GM12873 (cell line): ENCODE data around the gene ZBTB7B.
A peak's percentile ranks its signal among the peaks of the same experiment; 100 is the strongest.

Source experiments
- TF ChIP-seq, protein P1 (sequence below): IDR thresholded peaks from 2 replicates; pipeline ENCODE4 v1.5.1; 2012; ENCODE audit warnings: low read depth, mild to moderate bottlenecking, moderate library complexity, low read length, control low read depth; ENCODE audit not compliant: insufficient read depth; ENCODE audit errors: missing control alignments

Gene ZBTB7B

DNA sequence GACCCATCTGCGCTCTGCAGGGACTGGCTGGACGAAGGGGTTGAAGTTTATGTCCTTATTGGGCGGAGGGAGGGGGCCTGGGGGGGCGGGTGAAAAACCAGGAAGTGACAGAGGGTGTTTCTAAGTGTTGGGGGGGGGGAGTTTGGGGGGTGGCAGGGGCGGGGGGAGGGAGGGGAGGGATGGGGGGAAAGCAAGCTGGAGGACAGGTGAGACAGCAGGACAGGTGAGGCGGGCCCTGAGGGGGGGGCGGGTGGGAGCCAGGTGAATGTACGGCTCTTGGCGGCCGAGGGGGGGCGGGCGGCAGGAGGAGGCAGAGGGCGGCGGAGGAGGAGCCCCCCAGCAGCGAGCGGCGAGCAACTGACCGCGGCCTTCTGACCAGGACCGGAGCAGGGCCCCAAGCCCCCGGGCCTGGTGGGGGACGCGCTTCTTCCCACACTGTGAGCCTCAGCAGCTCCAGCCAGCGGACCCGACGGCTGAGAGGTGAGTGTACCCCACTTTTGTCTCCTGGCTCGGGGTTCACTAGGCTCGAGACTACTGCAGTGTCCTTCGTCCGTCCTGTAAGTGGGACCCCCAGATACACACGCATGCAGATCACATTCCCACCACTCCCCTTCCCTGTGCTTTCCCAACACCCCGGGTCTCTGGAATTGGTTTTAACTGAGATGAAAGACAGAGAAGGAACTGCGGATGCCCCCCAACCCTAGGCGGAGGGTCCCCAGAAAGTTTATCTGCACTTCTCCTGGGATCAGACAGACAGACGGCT, at the start of gene ZBTB7B:
Gene ZBTB7B, plus strand, starts transcription at position 339 of the 763 bp plus-strand sequence. CDS start 11,859 bp downstream, outside the sequence.
- TF ChIP-seq, protein P1, sequence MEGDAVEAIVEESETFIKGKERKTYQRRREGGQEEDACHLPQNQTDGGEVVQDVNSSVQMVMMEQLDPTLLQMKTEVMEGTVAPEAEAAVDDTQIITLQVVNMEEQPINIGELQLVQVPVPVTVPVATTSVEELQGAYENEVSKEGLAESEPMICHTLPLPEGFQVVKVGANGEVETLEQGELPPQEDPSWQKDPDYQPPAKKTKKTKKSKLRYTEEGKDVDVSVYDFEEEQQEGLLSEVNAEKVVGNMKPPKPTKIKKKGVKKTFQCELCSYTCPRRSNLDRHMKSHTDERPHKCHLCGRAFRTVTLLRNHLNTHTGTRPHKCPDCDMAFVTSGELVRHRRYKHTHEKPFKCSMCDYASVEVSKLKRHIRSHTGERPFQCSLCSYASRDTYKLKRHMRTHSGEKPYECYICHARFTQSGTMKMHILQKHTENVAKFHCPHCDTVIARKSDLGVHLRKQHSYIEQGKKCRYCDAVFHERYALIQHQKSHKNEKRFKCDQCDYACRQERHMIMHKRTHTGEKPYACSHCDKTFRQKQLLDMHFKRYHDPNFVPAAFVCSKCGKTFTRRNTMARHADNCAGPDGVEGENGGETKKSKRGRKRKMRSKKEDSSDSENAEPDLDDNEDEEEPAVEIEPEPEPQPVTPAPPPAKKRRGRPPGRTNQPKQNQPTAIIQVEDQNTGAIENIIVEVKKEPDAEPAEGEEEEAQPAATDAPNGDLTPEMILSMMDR, result peak; percentile 2

DNA sequence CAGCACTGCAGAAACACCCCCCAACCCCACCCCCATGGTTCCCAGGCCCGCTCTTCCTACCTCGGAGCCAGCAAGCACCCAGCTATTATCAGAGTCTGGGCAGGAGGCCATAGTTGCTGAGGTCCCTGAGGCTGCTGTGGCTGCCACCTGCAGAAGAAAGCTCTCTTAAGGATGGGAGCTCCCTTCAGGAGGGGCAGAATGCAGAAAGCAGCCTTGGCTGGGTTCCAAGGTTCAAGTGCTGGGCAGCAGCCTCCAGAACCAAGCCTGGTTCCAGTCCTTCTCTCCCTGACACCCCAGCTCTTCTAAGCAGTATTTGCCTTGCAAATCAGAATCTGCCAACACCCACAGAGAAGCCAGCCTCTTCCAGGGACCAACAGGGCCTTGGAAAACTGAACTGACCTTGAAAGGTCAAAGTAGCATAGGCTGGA, 49.0 kb upstream of the ZBTB7B start:
- TF ChIP-seq, protein P1, result no peak

DNA sequence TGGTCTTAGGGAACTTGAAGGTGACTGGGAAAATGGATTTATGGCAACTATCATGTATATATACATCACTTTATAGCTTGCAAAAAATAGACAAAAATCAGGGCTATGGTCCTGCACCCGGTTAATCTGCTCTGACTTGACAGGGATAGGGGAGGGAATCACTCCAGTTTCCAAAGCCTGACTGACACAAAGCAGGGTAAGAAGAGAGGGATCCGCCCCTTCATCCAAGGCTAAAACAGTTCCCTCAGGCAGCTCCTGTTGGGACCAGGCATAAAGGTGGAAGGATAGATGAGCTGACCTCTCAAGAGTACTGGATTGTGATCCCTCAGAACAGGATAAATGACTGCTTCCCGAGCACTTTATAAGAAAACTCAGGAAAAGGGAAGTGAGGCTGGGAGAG, 48.1 kb upstream of the ZBTB7B start:
- TF ChIP-seq, protein P1, result no peak

DNA sequence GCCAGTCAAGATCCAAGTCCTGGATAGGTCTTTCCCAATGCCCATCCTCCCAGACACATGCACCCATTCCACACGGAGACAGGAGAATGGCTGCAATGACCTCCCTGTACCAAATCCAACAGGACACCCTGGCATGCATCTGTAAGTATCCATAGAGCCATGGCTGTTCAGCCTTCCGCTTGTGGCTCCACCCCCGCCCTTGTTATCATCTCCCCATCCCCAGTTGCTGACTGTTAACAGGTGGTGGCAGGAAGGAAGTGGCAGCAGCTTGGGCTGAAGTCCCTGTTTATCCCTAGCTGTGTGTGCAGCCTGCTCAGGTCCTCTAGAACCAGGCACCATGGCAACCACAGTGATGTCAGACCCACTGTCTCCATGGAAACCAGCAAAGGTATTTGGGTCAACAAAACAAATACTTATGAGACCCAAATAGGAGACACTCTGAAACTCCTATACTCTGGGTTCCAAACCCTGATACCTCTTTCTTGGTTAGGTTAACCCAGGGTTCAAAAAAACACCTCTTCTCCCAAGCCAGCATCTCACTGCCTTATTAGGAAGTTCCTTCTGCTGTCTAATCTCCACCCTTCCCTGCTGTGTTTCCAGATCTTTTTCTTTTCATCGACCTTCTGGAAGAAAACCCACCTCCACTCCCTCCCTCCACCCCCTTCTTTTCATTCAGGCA, 47.4 kb upstream of the ZBTB7B start:
- TF ChIP-seq, protein P1, result no peak

DNA sequence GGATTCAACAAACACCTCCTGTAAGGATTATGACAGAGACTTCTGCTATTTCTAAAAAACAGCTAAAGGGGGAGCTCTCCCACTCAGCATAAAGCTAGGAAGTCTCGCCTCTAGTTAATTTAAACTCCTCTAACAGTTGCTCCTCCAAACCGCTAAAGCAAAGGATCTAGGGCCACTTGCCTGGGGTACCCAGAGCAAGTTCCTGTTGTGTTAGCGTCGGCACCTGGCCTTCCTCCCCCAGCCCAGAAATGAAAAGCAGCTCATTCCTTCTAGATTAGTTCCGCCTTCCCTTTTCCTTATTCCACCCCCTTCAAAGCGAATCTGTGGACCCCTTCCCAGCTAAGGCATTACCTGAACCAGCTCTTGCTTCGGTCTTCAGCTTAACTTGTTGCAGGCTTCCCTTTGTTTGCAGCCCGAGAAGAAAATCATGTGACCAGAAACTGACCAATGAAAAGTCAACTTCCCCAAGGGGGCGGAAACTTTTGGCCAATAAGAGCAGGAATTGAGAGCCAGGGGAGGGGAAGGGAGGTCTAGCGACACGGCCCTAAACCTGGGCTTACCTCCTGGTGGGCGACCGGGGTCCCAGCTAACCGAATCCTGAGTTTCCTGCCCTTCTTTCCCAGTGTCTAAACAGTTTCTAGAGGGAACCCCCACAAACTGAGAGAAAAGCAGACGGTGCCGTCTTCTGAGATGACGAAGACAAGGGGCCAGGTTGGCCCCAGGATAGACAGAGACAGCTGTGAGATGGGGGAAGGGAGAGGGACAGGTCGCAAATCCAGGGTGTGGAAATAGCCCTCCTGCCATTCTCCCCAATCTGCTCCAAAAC, 46.7 kb upstream of the ZBTB7B start, which contains the start of gene PBXIP1:
Gene PBXIP1, minus strand, starts transcription at position 382 of the 826 bp plus-strand sequence. CDS start 2,378 bp downstream, outside the sequence.
- TF ChIP-seq, protein P1, result peak; percentile 15

DNA sequence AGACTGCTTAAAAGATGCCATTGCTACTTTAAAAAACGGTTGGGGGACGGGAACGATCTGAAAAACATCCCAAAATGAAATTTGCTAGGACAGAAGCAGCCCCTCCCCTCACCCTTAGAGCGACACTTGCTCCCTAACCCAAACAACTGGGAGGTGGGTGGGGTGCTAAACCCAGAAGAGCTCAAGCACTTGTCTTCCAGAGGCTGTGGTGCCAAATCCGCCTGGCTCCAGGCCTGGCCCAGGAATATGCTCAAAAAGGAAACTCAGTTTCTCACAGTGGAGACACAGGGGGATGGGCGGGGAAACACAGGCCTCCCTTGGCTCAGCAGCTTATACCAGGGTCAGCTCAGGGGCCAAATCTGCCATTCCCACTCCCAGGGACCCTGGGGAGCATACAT, 46.1 kb upstream of the ZBTB7B start:
- TF ChIP-seq, protein P1, result no peak
